ENCODE results near the gene LITAFD. TPM values are rescaled to one million over a fixed set of nuclear protein-coding genes. Genes with fewer than 3 reads are reported as not detected.
"Not testable (repeated sequence)": the region's sequence is repeated elsewhere in the genome, so short reads cannot be mapped to it uniquely, and the experiment has no call there.

Gene LITAFD
- total RNA-seq: not detected in 2 replicates

DNA sequence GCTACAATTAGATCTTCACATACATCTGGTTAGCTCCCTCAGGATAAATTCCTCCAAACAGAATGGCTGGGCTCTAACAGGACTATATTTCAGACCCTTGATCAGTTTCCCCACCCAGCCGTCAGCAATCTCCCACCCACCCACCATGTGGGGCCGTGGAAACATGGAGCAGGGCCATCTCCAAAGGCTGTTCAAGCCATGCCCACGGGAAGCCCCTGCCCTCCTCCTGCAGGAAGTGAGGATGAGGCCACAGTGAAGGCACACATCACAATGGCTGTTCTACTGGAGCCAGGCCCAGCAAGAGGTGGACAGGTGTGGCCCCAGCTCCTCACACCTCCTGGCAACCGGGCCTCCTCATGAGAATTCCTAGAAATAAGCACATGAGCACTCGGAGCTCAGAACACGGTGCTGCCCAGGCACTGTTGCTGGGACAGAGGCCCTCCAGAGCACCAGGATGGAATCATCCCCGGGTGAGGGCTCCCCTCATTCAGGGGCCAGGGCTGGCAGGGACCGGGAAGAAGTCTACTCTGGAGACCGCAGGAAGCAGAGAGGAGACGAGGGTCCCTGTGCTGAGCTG, at the start of gene LITAFD:
LITAFD (plus strand) TSS at position 311 of the 577 bp plus-strand sequence. CDS start 2,005 bp downstream, outside the sequence.
- no peaks in the 10 kb centered on the region for H3K9me3 Mint-ChIP-seq
- H3K4me3 Mint-ChIP-seq: no peak within 1 kb of the TSS
- no peak for DNase-seq (ENCODE audit: low spot score)
- H3K4me1 Mint-ChIP-seq (ENCODE audit: low read depth): no peaks in the 10 kb centered on the region
- H3K36me3 Mint-ChIP-seq (ENCODE audit: low read depth): no peaks in the 10 kb centered on the region
- peaks cover 2% of the 10 kb centered on the region for H3K27me3 Mint-ChIP-seq (ENCODE audit: insufficient read depth)
- intact Hi-C loops (cut with micrococcal nuclease): no loop called here
- H3K27ac Mint-ChIP-seq: no peak within 1 kb of the TSS

DNA sequence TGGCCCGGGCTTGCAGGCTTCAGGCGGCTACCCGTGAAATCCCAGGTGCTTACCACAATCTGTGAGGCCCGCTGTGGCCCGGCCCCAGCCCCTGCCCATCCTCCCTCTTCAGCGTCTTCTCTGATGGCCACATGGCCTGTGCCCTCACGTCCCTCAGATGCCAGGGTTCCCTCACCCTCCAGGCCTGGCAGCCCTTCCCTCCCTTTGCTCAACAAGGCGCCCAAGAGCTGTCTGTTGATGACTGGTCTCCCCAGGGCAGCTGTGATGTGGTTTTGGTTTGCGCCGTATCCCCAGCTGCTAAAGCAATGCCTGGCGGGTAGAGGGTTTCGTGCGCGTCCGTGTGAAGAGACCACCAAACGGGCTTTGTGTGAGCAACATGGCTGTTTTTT, 49.4 kb upstream of the LITAFD start:
- no peaks in the 10 kb centered on the region for H3K9me3 Mint-ChIP-seq
- no peaks in the 10 kb centered on the region for H3K4me1 Mint-ChIP-seq (ENCODE audit: low read depth)
- no peak overlapping the region for H3K27ac Mint-ChIP-seq
- intact Hi-C loops (cut with micrococcal nuclease): no loop called here
- peaks cover 30% of the 10 kb centered on the region for H3K36me3 Mint-ChIP-seq (ENCODE audit: low read depth)
- no peak overlapping the region for H3K4me3 Mint-ChIP-seq
- no peaks in the 10 kb centered on the region for H3K27me3 Mint-ChIP-seq (ENCODE audit: insufficient read depth)
- no peak for DNase-seq (ENCODE audit: low spot score)

DNA sequence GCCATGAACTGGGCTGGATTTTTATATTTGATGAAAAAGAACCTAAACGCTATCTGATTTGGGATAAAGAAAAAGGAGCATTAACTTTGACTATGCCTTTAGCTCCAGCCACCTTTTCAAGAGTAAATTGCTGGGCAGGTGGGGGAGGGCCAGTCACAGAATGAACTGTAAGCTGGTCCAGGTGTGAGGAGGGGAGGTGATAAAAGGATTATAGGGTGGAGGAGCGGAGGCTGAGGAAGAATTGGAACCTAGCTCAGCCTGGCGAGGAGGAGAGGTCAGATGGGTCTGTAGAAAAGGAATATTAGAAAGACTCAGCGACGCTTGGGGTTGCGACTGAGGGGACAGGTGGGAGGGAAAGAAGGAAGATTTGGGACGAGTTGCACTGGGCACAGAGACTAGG, 45.4 kb upstream of the LITAFD start:
- H3K27me3 Mint-ChIP-seq (ENCODE audit: insufficient read depth); H3K4me3 Mint-ChIP-seq; H3K27ac Mint-ChIP-seq; H3K36me3 Mint-ChIP-seq (ENCODE audit: low read depth); H3K4me1 Mint-ChIP-seq (ENCODE audit: low read depth); H3K9me3 Mint-ChIP-seq; DNase-seq (ENCODE audit: low spot score); intact Hi-C loops (cut with micrococcal nuclease): not testable (repeated sequence)

DNA sequence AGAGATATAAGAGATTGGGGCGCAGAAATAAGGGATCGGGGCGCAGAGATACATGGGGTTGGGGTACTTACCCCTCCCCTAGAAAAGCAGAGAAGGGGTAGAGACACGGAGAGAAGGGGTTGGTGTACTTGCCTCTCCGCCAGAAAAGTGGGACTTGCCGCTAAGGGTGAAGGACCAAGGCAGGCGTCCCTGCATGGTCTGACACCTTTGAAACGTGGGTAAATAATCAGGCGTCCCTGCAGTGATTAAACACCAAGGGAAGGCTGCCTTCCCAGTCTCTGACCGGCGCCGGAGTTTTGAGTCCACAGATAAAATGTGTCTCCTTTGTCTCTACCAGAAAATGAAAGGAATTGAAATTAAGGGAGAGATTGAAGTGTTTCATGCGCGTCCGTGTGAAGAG, 44.6 kb upstream of the LITAFD start:
- DNase-seq (ENCODE audit: low spot score); H3K36me3 Mint-ChIP-seq (ENCODE audit: low read depth); intact Hi-C loops (cut with micrococcal nuclease); H3K9me3 Mint-ChIP-seq; H3K4me1 Mint-ChIP-seq (ENCODE audit: low read depth); H3K27ac Mint-ChIP-seq; H3K4me3 Mint-ChIP-seq; H3K27me3 Mint-ChIP-seq (ENCODE audit: insufficient read depth): not testable (repeated sequence)

DNA sequence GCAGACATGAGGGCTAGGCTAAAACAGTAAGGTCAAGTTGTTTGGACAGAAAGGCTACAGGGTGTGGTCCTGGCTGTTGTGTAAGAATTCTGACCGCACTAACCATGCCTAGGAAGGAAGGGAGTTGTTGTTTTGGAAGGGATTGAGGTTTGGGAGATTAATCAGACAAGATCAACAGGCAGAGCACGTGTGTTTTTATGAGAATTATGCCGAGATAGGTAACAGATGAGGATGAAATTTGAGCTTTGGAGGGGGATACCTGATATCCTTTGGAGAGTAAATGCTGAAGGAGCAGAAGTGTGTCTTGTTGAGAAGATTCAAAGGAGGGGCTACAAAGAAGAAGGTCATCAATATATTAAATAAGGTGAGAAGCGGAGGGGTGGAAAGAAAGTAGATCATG, 40.1 kb upstream of the LITAFD start:
- H3K27ac Mint-ChIP-seq; H3K4me3 Mint-ChIP-seq; H3K36me3 Mint-ChIP-seq (ENCODE audit: low read depth); DNase-seq (ENCODE audit: low spot score); H3K27me3 Mint-ChIP-seq (ENCODE audit: insufficient read depth); H3K4me1 Mint-ChIP-seq (ENCODE audit: low read depth); intact Hi-C loops (cut with micrococcal nuclease); H3K9me3 Mint-ChIP-seq: not testable (repeated sequence)

DNA sequence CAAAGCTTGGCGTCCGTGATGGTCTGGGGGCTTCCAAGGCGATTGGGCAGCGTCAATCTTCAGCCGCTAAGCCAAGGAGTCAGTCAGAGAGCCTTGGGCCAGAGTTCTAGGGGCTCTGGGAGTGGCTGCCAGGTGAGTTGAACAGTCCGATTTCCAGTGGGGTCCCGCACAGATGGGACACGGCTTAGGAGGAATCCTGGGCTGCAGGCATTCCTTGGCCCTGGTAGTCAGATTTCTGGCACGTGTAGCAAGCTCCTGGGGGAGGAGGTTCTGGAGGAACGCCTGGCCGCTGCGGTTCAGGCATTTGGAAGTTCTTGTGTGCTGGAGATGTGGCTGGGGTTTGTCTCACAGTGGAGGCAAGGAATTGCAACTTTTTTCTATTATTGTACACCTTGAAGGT, 38.9 kb upstream of the LITAFD start:
- intact Hi-C loops (cut with micrococcal nuclease); H3K4me1 Mint-ChIP-seq (ENCODE audit: low read depth); H3K27ac Mint-ChIP-seq; H3K36me3 Mint-ChIP-seq (ENCODE audit: low read depth); H3K27me3 Mint-ChIP-seq (ENCODE audit: insufficient read depth); H3K4me3 Mint-ChIP-seq; H3K9me3 Mint-ChIP-seq; DNase-seq (ENCODE audit: low spot score): not testable (repeated sequence)

DNA sequence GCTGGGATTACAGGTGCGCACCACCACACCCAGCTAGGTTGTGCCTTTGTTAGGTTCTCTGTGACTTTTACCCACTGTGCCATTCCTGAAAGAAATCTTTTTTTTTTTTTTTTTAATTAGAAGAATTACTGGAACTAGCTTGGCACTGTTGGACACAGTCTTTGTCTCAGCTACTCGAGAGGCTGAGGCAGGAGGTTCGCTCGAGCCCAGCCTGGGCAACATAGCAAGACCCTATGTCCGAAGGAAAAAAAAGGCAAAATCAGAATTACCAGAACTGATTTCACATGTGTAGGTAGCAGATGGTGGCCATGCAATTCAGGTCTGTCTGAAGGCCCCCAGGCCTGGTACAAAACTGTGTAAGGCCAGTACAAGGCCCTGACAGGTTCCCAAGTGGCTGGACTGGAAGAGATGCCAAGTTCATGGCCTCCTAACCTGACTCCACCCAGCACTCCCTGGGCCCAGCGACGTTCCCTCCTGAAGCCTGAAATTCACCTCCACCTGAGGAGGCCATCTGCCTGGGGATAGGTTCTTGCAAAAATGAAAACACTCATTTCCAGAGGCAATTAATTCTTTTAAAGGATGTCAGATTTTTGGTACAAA, 36.4 kb upstream of the LITAFD start:
- DNase-seq (ENCODE audit: low spot score): no peak
- peaks cover 12% of the 10 kb centered on the region for H3K4me1 Mint-ChIP-seq (ENCODE audit: low read depth)
- H3K27ac Mint-ChIP-seq: no peak overlapping the region
- intact Hi-C loops (cut with micrococcal nuclease): no loop called here
- H3K4me3 Mint-ChIP-seq: no peak overlapping the region
- no peaks in the 10 kb centered on the region for H3K27me3 Mint-ChIP-seq (ENCODE audit: insufficient read depth)
- peaks cover 13% of the 10 kb centered on the region for H3K36me3 Mint-ChIP-seq (ENCODE audit: low read depth)
- no peaks in the 10 kb centered on the region for H3K9me3 Mint-ChIP-seq

DNA sequence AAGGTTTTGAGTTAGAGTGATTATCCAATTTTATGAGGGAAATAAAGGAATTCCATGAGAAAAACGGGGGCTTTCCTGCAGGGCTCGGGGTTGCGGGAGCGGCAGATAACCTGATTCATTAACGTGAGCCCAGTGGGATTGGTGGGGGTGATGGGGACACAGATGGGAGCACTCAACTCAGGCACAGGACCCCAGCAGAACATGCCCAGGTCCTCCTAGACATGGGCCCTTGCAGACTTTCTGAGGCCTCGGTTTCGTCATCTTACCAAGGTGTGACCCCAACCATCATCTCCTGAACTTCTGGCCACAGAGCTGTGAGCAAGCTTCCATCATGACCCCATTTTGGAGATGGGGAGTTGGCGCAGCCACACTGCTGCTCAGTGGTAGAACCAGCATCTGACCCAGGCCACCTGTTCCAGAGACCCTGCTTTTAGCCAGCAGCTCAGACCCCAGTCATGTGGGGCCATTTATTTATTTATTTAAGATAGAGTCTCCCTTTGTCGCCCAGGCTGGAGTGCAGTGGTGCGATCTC, 35.7 kb upstream of the LITAFD start:
- no peaks in the 10 kb centered on the region for H3K27me3 Mint-ChIP-seq (ENCODE audit: insufficient read depth)
- intact Hi-C loops (cut with micrococcal nuclease): no loop called here
- peaks cover 16% of the 10 kb centered on the region for H3K36me3 Mint-ChIP-seq (ENCODE audit: low read depth)

DNA sequence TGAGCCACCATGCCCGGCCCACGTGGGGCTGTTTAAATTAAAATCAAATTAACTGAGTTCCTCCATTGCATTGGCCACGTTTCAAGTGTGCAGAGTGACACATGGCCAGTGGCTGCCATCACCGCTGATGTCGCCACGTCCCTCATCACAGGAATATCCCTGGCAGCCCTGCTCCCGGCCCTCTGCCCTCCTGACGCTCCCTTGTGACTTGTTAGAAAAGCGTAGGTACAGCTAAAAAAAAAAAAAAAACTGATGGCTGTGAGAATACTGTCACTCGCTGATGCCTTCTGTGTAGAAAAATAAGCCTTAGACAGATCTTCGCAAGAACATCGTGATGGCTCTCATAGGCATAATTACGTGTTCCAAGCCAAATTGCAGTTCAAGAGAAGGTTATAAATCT, 35.0 kb upstream of the LITAFD start:
- intact Hi-C loops (cut with micrococcal nuclease): no loop called here
- Mint-ChIP-seq H3K27me3 (ENCODE audit: insufficient read depth) (no peaks in the 10 kb centered on the region), H3K4me3 (no peak overlapping the region), H3K27ac (no peak overlapping the region), H3K9me3 (no peaks in the 10 kb centered on the region), H3K36me3 (ENCODE audit: low read depth) (peaks cover 19% of the 10 kb centered on the region), H3K4me1 (ENCODE audit: low read depth) (peaks cover 18% of the 10 kb centered on the region)
- DNase-seq (ENCODE audit: low spot score): no peak

More for the DNA sequence above, 35.7 kb upstream of the LITAFD start:
- H3K27ac Mint-ChIP-seq: no peak overlapping the region
- H3K9me3 Mint-ChIP-seq: no peaks in the 10 kb centered on the region
- DNase-seq (ENCODE audit: low spot score): no peak
- peaks cover 17% of the 10 kb centered on the region for H3K4me1 Mint-ChIP-seq (ENCODE audit: low read depth)
- H3K4me3 Mint-ChIP-seq: no peak overlapping the region

DNA sequence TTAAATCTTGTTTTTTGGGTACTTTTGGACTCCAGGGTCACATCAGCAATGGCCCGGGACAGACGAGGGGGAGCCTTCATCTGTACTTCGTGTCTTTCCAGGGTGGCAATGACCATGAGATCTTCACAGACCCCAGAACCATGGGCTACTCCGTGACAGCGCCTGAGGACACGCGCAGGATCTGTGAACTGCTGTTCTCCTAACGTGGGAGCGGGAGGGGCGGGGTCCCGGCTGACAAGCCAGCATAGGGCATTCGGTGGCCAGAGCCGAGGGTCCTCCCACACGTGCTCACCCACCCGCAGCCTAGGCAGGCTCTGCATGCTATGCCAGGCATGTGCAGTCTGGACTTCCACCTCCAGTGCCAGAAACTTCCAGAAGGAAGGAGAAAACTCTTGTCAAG, 34.5 kb upstream of the LITAFD start:
- no peak overlapping the region for H3K27ac Mint-ChIP-seq
- intact Hi-C loops (cut with micrococcal nuclease): no loop called here
- H3K4me3 Mint-ChIP-seq: no peak overlapping the region
- no peaks in the 10 kb centered on the region for H3K9me3 Mint-ChIP-seq
- no peak for DNase-seq (ENCODE audit: low spot score)
- H3K36me3 Mint-ChIP-seq (ENCODE audit: low read depth): peaks cover 19% of the 10 kb centered on the region
- H3K4me1 Mint-ChIP-seq (ENCODE audit: low read depth): peaks cover 18% of the 10 kb centered on the region
- no peaks in the 10 kb centered on the region for H3K27me3 Mint-ChIP-seq (ENCODE audit: insufficient read depth)

DNA sequence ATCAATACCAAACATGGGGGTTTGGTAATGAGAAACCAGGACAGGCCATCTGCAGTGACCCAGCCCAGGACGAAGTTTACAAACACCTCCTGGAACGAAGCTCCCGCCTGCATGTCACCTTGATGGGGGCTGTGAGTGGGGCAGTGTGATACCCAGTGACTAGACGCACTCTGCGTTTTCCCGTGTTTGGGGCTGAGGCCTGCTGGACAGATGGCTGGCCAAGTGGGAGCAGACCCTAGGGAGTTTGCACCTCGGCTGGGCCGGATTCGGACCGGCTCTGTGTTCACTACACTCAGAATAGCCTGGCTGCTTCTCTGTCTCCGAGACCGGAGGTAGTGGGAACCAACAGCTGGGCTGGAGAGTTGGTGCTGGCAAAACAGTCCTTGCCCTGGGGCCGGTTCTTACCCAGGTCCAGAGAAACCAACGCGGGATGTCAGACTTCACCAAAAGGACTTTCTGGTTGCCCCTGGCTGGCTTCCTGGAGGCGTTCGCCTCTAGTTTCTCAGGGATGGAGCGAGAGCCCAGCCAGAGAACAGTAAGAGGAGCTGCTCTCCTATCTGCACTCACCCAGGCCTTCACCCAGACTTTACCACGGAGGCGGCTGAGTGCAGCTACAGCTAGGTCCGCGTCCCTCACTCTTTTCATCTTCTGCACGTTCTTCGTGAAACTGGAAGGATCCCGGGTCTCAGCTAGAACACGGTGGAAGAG, 33.8 kb upstream of the LITAFD start:
- no peaks in the 10 kb centered on the region for H3K27me3 Mint-ChIP-seq (ENCODE audit: insufficient read depth)
- peaks cover 18% of the 10 kb centered on the region for H3K4me1 Mint-ChIP-seq (ENCODE audit: low read depth)
- H3K9me3 Mint-ChIP-seq: no peaks in the 10 kb centered on the region
- H3K4me3 Mint-ChIP-seq: no peak overlapping the region
- DNase-seq (ENCODE audit: low spot score): no peak
- H3K36me3 Mint-ChIP-seq (ENCODE audit: low read depth): peaks cover 24% of the 10 kb centered on the region
- no peak overlapping the region for H3K27ac Mint-ChIP-seq
- intact Hi-C loops (cut with micrococcal nuclease): no loop called here

DNA sequence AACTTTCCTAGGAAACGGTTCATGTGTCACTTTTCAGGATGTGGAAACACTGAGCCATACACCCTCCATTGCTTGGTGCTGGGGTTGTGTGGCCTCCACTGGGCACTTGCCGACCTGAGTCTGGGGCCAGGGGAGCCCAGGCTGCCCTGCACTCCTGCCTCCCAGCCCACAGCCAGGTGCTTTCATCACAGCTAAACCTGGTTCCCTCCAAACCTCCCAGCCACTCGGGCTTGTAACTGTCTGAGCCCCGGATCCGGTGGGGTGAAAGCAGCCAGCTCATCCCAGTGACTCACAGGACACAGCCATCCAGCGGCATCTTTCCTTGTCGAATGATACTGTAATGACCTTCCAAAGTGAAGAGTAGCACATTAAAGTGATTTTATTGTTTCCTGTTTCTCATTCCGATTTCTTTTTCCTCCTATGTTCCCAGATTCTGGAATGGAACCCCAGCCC, 33.2 kb upstream of the LITAFD start:
- peaks cover 24% of the 10 kb centered on the region for H3K36me3 Mint-ChIP-seq (ENCODE audit: low read depth)
- H3K4me1 Mint-ChIP-seq (ENCODE audit: low read depth): peaks cover 18% of the 10 kb centered on the region
- no peaks in the 10 kb centered on the region for H3K27me3 Mint-ChIP-seq (ENCODE audit: insufficient read depth)
- H3K27ac Mint-ChIP-seq: no peak overlapping the region
- intact Hi-C loops (cut with micrococcal nuclease): no loop called here
- H3K9me3 Mint-ChIP-seq: no peaks in the 10 kb centered on the region
- no peak overlapping the region for H3K4me3 Mint-ChIP-seq
- no peak for DNase-seq (ENCODE audit: low spot score)

DNA sequence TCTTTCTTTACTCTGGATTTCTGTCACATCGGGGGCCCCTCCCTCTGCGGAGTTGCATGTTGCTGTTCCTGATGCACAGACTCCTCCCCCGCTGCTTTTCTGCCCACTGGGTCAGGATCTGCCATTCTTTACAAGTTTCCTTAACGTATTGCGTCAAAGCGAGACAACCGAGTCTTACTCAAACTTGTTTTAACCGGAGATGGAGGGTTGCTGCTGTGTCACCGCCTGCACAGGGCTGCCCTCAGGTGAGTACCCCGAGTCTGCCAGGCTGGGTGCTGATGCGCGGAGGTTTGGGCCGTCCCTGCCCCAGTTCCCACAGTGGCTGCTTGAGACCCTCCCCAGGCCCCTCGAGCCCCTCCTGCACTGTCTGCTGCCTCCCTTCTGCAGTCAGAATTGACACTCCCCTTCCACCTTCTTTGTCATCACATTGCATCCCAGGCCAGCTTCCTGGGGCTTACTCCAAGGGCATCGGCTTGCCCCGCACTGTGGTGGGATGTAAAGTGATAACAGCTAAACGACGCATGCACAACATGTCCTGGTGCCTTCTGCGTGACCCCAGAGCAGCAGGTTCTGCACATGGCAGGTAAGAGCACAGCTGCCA, 32.6 kb upstream of the LITAFD start:
- DNase-seq (ENCODE audit: low spot score): no peak
- peaks cover 18% of the 10 kb centered on the region for H3K4me1 Mint-ChIP-seq (ENCODE audit: low read depth)
- no peaks in the 10 kb centered on the region for H3K9me3 Mint-ChIP-seq
- intact Hi-C loops (cut with micrococcal nuclease): no loop called here
- H3K4me3 Mint-ChIP-seq: no peak overlapping the region
- H3K27me3 Mint-ChIP-seq (ENCODE audit: insufficient read depth): no peaks in the 10 kb centered on the region
- H3K27ac Mint-ChIP-seq: no peak overlapping the region
- H3K36me3 Mint-ChIP-seq (ENCODE audit: low read depth): peaks cover 24% of the 10 kb centered on the region
